LNCaP clone FGC (cell line): ENCODE measurements around the gene TSC22D1.
"Not testable (repeated sequence)": the region's sequence is repeated elsewhere in the genome, so short reads cannot be mapped to it uniquely, and the experiment has no call there.

Experiments
- DNase-seq: peaks from one replicate; pipeline ENCODE4 v3.0.0-alpha.2; 2011; ENCODE audit warnings: low read depth
- H3K4me3 ChIP-seq: 2 replicates; pipeline ENCODE4 v1.5.1; 2011; ENCODE audit warnings: mild to moderate bottlenecking, low read depth, low read length, control low read depth
- CTCF ChIP-seq: IDR thresholded peaks from 2 replicates; pipeline ENCODE4 v1.5.1; 2012; ENCODE audit warnings: mild to moderate bottlenecking; ENCODE audit not compliant: control insufficient read depth, insufficient read depth; ENCODE audit errors: extremely low read depth

Gene TSC22D1

DNA sequence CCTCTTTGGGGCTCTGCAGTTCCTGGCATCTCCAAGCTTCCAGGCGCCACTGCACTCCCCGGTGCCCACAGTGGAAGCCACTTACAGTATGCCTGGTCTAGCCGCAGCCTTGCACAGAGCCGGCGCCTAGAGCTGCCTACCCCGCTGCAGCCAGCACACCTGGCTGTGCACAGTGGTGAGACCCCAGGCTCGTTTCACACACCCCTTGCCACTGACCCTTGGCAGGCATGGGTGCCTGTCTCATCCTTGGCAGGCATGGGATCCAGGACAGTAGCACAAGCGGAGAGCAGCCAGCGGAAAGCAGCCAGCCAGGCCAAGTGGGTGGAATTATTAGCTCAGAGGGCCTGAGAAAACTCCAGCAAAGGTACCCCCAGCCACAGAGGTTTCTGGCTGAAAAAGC is 116.5 kb downstream of the TSC22D1 start:
- DNase-seq: no peak
- no peak for TF ChIP-seq CTCF

DNA sequence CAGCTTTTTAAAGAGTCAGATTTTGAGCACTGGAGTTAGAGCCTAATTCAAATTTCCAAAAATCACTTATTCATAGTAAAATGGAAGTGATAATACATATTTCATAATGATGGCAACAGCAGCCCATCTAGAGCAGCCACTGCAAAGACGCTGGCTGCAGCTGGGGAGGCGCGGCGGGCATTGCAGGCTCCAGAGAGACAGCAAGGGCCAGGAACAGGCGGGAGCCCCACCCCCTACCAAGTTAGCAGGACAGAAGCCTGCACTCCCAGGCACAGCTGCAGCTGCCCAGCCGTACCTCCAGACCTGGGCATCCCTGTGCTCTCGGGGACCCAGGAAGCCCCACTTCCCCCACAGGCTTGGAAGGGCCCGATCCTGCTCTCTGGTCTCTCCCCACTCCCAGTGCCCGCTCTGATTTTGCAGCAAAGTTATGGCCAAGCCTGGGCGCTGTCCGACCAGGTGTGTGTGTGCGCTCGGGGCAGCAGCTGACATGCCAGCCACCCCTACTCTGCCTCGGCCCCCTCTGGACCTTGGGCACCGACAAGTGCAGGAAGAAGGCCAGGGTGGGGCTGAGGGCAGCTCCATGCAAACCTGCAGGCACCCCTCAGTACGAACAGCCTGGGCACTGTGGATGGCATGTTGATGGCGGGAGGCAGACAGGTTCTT is 117.7 kb downstream of the TSC22D1 start:
- no peak overlapping the region for H3K4me3 ChIP-seq
- no peak for TF ChIP-seq CTCF
- DNase-seq: no peak

More for the DNA sequence above, 116.5 kb downstream of the TSC22D1 start:
- H3K4me3 ChIP-seq: no peak overlapping the region

DNA sequence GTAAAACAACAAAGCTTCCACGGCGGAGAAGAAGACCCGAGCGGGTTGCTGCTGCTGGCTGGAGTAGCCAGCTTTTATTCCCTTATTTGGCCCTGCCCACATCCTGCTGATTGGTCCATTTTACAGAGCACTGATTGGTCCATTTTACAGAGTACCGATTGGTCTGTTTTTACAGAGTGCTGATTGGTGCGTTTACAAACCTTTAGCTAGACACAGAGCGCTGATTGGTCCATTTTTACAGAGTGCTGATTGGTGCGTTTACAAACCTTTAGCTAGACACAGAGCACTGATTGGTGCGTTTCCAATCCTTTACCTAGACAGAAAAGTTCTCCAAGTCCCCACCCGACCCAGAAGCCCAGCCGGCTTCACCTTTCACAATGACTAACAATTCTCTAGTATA is 119.9 kb downstream of the TSC22D1 start:
- H3K4me3 ChIP-seq, DNase-seq: not testable (repeated sequence)

DNA sequence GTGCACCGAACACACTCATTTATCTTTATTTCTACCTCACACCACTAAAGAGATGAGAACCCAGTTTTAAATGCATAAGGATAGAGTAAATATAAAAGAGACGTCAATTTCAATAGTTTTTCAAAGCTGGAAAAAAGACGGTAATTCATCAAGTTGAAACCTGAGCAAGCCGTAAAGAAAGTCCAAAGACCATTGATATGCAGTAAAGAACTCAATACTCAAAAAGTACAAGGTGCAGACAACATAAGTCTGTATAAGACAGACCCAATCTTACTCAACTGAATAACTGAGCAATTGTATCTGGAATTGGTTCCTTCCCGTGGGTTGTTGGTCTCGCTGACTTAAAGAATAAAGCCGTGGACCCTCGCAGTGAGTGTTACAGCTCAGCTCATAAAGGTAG is 120.4 kb downstream of the TSC22D1 start:
- TF ChIP-seq CTCF: no peak
- no peak overlapping the region for H3K4me3 ChIP-seq
- no peak for DNase-seq

- DNase-seq: no peak
- no peak for TF ChIP-seq CTCF
- H3K4me3 ChIP-seq: no peak overlapping the region
These were observed 122.2 kb downstream of the TSC22D1 start for GRCh38 chr13:44453881-44454280.

DNA sequence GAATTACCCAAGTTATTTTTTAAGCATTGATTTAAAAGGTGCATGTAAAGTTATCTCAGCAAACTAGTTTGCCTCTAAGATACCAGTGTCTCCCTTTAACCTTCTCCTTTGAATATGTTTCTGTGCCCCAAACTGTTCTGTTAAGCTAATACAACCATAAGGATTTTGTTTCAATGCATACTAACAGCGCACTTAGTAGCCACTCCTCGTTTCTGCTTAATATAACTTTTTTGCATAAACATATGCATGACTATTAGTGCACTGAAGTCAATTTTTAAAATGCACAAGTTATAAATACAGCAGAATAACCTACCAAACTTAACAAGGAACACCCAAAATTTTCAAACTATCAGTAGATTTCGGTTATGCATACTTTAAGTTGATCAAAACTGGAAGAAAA is 123.1 kb downstream of the TSC22D1 start:
- TF ChIP-seq CTCF: no peak
- DNase-seq: no peak
- H3K4me3 ChIP-seq: no peak overlapping the region

DNA sequence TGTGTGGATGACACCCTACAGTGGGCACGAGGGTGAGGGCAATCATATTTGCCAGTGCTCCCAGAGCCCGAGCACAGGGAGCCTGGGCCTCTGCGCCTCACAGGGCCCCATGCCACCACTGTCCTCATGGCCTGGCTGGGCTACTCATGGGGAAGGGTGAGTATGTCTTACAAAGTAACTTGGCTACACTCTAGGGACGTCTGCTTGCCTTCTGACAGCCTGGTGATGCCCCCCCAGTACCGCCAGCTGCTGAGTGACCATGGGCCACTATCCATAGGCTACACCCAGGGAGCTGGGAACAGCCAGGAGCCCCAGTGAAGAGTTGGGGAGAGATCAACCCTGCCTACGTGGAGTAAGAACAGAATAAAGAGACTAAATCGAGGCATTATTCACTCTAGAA is 123.7 kb downstream of the TSC22D1 start:
- no peak for DNase-seq
- TF ChIP-seq CTCF: no peak

More for the DNA sequence above, 123.7 kb downstream of the TSC22D1 start:
- no peak overlapping the region for H3K4me3 ChIP-seq
